PC-9 (cell line): ENCODE measurements around the gene ATXN7L3B.

Experiments used
- CTCF ChIP-seq: fragments of 200-600 bp; sonication (generic); conservative IDR thresholded peaks from 2 replicates; pipeline ENCODE4 v1.6.1; 2017; ENCODE audit warnings: mixed run types, antibody characterized with exemption, mild to moderate bottlenecking, moderate library complexity
- EZH2 ChIP-seq: fragments of 200-600 bp; sonication (generic); IDR thresholded peaks from 2 replicates; pipeline ENCODE4 v1.8.0; 2017; ENCODE audit warnings: antibody characterized with exemption, low read depth

GRCh38 chr12:74530676-74531075, 7.0 kb upstream of the ATXN7L3B start:
- no peak for TF ChIP-seq CTCF
- no peak for TF ChIP-seq EZH2
